ENCODE results near the gene RUNX2.

- no peak for TF ChIP-seq CTCF (IDR thresholded peaks at IDR 0.05)
- TF ChIP-seq POLR2A (IDR thresholded peaks at IDR 0.05), result no peak
Observed at GRCh38 chr6:45637056-45637455, 308.9 kb downstream of the RUNX2 start.

Measured in esophagus squamous epithelium (tissue), 4 donors.